GM11168 (cell line): ENCODE measurements around the gene NELFB.

Experiments used
- in situ Hi-C: fragments of 300-500 bp; cut with MboI; formaldehyde crosslinking; loops from one replicate; pipeline ENCODE4 v1.12.0; 2022; ENCODE audit warnings: low sequenced_read_pairs; ENCODE audit not compliant: unreplicated experiment

NELFB gene

DNA sequence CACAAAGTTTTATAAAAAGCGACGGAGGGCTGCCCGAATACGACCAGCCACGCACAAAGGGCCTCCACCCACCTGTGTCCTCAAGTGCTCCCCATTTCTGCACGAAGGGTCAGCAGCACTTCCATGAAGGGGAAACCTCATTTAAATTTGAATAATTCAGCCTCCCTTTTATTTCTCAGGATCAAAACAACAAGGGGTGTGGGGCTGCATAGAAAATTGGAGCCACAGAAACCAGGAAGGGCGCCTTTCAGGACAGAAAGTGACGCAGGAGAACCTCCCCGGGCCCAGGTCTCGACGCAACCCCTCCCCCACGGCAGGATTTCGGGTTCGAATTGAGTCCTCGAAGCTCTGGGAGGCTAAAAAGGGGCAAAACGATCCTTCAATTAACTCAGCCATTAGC is 44.8 kb downstream of the NELFB start:
- in situ Hi-C loops, result loop anchor here (10.0 kb wide), 1 partner anchor 105 kb away; no protein-coding TSS in a partner anchor

DNA sequence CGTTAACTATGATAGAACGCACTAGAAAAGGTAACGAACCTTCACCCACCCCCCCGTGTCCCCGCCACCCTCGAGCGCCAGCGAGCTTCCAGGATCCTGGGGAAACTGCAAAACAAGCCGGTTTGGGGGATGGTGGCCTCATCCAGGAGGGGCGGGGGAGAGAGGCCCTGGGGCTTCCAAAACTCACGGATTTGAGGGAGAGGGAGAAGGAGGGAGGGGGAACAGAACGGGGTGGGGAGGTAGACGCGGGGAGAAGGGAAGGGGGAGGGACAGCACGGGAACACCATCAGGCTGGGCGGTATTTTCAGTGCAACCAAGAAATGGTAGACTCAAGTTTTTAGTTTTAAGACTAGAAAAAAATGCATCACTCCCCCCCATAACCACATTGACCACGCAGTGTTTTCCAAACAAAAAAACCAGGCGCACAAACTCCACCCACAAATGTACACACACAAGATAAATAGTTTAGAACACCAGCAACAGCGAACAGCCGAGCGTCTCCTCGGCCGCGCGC is 45.5 kb downstream of the NELFB start:
- in situ Hi-C loops, result no loop called here

DNA sequence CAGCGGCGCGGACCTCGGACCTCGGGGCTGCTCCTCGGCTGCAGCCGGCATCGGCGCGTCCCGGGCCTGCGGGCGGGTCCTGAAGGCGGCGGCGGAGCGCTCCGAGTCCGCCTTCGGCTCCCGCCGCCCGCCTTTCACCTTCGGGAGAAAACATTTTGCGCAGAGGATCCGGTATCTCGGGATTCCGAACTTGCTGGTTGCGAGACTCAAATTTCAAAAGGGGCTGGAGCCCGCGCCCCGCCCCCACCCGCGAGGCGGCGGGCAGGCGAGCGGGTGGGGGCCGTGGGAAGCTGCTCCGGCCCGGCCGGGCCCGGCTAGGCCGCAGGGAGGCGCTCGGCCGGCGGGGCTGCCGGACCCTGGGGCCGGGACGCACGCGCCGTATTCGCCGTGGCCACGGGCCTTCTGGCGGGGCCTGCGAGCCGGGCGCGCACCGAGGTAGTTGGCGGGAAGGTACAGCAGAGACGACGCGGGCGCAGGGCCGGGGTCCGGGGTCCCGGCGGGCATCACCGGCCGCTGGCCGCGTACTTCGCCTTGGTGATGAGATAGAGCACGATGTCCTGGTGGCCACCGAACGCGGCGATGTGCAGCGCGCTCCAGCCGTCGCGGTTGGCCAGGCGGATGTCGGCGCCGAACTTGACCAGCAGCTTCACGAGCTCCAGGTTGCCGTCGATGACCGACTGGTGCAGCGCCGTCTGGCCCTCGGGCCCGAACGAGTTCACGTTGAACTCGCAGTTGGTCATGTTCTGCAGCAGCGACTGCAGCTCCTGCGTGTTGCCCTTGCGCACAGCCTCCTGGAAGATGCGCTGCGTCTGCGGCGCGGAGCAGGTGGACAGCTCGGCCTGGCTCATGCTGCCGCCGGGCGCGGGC is 46.2 kb downstream of the NELFB start:
- in situ Hi-C loops, result no loop called here

DNA sequence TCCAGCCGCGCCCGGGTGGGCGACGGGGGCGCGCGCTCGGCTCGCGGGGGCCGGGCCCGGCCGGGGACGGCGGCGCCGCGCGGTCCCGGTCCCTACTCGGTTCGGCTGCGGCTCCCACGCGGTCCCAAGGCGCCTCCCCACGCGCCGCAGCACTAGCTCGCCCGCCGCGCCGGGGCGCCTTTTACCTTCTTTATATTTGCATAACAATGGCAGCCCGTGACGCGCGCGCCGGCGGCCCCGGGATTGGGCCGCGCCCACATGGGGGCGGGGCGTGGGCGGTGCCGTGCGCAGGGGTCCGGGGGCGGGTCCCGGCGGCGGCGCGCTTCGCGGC is 47.0 kb downstream of the NELFB start, which contains the start of gene NRARP:
Gene NRARP (minus strand): TSS at position 154 of the 331 bp plus-strand sequence. CDS start 343 bp downstream, outside the sequence.
- in situ Hi-C loops, result no loop called here

DNA sequence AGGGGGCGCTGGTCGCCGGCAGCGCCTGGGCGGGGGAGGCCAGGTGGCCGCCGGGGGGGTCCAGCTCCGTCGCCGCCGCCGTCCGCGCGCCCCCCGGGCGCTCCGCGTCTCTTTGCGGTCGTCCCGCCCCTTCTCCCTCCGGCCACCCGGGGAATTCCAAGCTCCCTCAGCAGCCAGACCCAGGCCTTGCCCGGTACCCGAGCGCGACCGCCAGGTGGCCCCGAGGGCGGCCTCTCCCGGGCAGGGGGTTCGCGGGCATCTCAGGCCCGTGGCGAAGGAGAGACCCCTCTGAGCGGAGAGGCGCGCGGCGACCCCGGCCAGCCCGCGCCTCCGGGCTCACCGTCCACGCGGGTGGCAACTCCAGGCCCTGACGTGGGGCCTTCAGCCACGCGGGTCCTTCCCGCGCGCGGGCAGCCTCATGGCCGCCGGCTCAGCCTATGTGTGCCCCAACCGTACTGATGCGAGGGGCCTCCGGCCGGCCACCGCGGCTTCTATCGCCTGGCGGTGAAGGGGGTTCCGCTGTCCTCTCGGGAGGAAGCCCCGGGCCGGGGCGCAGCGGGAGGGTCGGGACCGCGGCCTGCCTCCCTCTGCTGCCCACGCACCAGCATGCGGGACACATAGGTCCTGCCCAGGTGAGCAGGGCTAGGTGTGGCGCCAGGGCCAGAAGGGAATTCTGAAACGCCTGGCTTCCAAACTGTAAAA is 47.5 kb downstream of the NELFB start:
- in situ Hi-C loops, result no loop called here

DNA sequence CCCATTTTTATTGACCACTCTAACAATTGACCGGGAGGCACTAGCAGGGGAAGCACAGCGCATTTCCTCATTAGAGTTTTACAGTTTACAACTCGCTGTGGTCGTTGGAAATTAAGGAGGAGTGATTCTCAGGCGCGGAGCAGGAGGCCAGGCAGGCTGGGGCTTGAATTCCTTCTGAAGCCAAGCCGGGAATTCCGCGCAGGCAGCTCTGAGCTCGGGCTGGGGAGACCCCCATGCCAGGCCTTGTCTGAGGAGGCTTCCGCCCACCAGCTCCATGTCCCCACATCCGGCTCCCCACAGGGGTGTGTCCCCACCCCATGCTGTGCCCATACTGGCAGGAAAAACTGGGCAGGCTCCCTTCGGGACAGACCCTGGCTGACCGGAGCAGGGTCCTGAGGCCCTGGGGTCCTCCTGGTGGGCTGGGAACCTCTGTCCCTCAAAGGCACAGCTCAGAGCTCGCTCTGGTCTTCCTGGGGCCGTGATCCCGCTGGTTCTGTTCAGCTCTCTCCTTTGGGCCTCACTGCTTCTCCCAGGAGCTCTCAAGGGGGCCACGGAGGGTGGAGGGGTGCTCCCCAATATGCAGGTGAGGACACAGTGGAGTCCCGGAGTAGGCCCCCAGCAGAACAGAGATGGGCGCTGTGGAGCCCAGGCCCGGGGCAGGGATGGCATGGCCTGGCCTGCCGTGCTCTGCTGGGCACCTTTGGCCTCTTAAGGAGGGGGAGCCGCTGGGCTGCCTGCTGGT is 48.2 kb downstream of the NELFB start:
- in situ Hi-C loops, result no loop called here

DNA sequence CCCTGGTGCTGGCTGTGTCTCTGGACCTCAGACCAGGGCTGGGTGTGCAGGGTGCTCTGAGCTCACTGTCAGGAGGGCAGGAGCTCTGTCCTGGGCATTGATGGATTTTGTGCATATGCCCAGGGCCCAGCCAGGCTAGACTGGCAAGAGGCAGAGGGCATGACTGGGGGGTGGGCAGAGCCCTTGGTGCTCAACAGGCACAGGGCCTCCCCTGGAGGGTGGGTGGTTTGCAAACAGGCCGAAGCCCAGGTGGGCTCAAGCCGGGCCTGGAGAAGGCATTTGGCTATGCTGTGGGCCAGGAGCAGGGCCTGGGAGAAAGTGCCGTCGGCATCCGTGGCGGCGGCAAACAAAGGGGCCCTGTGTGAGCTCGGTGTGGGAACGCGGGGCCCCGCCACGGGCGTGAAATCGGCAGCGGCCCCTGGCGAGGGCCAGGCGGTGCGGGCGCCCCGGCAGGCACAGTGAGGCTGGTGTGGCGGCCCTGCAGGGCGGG is 48.8 kb downstream of the NELFB start:
- in situ Hi-C loops, result no loop called here

DNA sequence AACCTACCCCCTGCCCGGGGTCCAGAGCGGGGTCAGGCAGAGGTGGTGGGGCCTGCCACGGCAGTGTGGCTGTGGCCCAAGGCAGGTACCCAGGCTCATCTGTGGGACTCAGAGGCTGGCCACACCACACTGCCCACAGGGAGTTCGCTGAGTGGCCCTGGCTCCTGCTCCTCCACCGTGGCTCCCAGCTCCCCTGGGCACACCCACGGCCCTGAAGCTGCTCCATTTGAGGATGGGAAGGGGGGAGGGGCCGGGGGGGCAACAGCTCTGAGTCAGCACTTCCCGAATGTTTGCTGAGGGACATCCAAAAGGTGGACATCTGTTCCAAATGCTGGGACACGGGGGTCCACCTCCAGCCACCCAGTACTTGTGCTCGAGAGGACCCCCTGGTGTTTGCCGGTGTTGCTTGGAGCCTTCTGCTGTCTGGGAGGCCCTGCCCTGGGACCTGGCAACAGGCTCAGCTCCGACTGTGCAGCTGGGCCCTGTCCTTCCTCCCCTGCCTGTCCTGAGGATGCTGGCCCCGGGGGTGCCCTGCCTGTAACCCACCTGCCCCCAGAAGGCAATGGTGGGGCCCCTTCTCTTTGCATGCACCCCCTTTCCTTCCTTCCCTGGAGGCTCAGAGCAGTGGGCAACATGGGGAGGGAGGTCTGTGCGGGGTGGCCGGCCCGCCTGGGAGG is 49.4 kb downstream of the NELFB start:
- in situ Hi-C loops, result no loop called here

DNA sequence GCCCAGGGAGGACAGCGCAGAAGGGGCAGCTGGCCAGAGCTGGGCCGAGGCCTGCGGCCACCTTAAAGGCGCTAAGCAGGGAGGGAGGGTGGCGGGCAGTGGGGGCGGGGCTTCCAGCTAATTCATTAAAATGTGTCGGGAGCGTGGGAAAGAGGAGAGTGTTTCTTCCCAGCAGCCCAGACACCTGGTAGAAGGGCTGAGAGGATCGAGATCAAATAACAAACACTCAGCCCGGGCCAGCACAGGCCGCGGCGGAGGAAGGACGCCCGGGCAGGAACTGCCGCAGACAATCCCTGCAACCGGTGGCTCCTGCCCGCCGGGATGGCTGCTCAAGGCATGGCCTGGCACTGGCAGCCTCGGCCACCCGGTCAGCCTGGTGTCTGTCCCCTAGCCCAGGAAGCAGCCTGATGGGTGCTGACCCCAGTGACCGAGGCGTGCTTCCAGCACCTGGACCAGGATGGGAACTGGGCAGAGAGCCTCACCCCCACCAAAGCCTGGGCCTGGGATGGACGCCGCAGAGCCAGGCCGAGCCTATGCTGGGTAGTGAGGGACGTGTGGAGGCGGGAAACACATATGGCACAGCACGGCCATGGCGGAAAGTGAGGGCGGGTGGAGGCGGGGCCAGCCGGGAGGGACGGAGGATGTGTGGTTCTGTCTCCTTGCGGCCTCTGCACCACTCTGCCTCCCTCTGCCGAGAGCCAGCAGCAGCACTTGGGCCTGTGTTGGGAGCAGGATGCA is 50.1 kb downstream of the NELFB start:
- in situ Hi-C loops, result no loop called here

DNA sequence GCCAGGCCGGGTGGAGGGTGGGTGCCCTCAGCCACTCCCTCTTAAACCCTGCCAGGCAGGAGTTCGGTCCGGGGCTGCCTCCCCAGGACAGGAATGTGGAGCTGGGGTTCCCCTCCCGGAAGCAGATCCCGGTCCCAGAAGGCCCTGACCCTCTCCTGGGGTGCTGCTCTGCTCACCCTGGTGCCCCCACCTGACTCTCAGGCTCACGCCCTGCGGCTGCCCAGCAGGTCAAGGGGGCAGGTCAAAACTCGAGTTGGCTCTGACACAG is 50.6 kb downstream of the NELFB start:
- in situ Hi-C loops, result no loop called here

DNA sequence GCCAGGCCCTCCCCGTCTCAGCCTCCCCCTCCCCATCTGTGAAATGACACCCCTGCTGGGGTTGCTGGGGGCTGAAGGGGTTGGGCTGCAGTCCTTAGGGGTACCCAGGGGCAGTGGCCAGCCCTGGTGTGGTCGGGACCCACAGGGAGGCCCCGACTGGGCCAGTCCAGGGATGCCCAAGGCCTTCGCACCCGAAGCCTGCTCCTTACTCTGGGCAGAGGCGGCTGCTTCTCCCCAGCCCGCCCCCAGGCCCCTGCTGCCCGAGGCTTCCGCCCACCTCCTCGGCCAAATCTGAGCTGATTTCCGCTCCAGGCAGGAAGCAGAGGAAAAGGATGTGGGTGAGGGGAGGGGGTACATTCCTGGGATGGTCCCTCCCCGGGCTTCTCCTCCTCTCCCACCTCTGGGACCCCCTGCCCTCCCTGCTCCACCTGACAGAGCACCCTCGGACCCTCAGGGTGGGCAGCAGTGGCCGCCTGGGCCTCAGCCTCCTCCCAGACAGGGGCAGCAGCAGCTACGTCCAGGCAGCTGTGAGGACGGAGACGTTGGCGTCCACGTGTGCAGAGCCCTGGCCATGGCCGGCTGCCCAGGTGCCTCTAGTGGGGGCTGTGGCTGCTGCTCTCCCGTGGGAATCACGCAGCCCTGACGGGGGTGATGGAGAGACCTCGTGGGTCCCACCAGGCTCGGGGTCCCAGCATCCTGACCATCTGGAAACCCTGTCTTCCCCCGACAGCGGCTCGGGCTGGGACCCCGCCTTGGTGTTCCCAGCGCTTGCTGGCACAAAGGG is 51.1 kb downstream of the NELFB start:
- in situ Hi-C loops, result no loop called here

DNA sequence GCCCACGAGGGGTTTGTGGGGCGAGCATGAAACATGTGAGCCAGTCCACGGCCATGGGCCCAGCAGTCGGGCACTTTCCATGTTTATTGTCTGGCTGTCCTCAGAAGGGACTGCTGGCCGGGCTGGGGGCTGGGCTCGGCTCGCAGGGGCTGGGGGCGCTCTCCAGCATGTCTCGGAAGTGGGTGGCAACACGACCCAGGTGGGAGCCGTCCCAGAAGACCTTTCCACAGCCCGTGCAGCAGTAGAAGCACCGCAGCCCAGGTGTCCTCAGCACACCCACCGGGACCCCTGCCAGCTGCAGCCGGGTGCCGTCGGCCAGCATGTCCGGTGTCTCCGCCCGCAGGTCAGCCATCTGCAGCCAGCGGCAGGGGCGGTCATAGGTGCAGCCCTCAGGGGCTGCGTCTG is 51.7 kb downstream of the NELFB start:
- in situ Hi-C loops, result no loop called here

DNA sequence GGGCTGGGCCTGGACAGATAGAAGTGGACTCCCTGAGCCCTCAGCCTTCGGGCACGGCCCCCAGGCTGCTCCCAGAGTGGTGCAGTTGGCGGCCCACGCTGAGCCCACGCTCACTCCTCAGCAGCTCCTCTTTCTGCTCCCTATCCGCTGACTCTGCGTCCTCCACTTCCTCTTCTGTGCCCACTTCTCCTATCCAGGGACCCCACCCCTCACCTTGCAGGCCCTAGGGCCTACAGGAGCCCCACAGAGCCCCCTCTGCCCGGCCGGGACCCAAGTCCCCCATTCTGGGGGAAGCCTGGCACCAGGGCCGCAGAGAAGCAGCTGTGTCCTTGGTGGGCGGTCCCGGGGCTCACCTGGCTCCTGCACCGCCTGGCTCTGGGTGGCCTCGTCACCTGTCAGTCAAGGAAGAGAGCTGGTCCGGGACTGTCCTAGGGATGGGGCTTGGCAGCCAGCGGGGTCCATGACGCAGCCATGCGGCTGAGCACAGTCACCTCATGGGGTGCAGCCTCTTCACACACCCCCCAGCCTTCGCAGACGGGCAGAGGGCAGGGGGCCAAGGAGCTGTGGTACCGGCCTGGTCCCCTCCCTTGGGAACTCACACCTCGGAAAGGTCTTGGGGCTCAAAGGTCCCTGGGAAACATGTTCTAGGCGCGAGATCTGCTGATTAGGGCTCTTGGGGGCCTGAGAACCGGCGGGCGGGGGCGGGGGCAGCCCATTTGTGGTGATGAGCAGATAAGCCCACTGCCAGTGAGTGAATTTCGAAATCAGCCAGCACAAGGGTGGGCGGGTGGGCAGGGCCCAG is 52.3 kb downstream of the NELFB start:
- in situ Hi-C loops, result no loop called here

DNA sequence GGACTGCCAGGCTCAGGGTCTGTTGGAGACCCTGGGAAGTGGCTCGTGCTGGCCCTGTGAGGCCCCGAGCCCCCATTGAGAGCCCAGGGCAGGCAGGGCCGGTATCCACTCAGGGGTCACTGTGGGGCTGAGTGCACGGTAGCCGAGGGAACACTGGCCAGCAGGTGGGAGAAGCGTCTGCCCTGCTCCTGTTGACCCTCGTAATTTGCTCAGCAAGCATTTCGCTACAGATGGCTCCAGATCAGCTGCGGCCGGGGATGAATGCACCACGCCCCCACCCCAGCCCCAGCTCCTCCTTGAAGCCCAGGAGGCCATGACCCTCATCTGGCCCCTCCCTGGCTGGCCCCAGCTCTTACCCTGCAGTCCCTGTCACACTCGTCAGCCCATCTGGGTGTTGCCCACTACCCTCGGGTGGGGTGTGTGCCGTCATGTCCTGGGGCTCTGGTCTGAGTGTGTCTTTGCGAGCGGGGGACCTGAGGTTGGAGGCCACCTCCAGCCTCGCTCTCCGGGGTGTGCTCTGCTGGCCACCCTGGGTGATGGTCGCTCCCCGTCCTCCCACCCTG is 53.0 kb downstream of the NELFB start:
- in situ Hi-C loops, result no loop called here

DNA sequence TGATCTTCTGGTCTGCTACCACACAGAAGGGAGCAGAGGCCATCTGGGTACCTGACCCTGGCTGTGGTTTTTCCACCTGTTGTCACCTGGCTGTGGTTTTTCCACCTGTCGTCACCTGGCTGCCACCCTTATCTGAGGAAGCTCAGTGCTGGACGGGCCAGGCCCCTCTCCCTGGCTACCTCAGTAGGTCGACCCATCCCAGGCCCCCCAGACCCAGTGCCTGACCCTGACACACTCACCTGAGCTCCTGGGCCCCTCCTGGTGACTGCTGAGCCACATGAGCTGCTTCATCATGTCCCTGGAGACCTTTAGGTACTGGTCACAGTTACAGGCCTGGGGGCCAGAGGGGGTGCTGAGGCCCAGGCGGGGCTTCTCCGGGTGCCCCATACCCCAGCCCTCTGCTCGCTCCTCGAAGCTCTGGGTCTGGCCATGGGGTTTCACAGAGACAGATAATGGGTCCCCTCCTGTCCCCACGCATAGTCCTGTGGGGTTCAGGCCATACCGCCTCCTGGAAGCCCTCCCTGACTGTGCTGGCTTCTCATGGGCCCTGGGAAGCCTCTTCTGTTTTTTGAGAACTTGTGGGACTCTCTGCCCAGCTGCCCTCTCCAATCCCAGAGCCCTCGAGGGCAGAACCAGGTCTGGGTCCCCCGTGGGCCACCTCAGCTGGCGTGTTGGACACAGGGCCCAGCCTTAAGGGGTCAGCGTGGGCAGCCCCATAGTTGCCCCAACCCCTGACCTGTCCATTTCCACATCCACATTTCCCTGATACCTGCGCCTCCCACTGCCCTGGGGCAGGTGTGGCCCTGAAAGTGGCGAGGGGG is 54.5 kb downstream of the NELFB start:
- in situ Hi-C loops, result no loop called here

DNA sequence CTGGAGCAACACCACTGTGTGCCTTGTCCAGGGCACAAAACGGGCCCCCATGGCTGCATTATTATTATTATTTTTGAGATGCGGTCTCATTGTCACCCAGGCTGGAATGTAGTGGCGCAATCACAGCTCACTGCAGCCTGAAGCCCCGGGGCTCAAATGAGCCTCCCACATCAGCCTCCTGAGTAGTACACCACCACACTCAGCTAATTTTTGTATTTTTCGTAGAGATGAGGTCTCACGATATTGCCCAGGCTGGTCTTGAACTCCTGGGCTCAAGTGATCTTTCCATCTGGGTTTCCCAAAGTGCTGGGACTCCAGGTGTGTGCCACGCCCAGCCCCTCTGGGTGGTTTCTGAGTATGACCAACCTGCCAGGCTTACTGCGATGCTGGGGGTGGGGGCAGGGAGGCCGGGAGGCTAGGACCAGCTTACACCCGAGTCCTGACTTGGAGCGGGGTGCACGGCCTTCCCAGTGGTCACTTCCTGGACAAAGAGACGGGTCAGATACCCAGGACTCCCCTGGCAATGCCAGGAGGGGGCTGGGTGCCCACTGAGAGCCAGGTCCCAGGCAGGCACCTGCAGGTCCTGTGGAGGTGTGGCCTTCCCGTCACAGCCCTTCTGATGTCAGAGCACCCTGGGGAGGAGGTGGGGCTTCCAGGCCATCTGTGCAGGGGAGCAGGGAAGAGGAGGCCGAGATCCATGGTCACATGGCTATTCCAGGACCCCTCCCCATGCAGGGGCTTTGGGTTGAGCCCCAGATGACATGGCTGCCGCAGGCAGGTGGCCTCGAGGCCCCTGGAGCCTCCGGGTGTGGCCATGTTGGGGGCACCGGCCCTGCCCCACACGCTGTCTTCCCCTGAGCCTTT is 55.3 kb downstream of the NELFB start:
- in situ Hi-C loops, result no loop called here
